ENCODE results near the gene NRAP.

The NRAP gene

GRCh38 chr10:113544392-113544791 lies 119.4 kb downstream of the NRAP start:
- peaks cover 11 to 14% of the 10 kb centered on the region in 2 donors for H3K27me3 Mint-ChIP-seq
- no peaks in the 10 kb centered on the region for H3K9me3 Mint-ChIP-seq
- H3K4me1 Mint-ChIP-seq = no peaks in the 10 kb centered on the region
- H3K4me3 Mint-ChIP-seq = no peak overlapping the region
- no peak overlapping the region for H3K27ac Mint-ChIP-seq
- no peaks in the 10 kb centered on the region for H3K36me3 Mint-ChIP-seq
- DNase-seq (no peak), ATAC-seq (replicated peaks) (no peak)

GRCh38 chr10:113543107-113543955 lies 120.5 kb downstream of the NRAP start:
- ATAC-seq (replicated peaks) = no peak
- Mint-ChIP-seq H3K9me3 (no peaks in the 10 kb centered on the region), H3K27me3 (peaks cover 9 to 13% of the 10 kb centered on the region in 2 donors), H3K27ac (no peak overlapping the region), H3K4me3 (no peak overlapping the region), H3K36me3 (no peaks in the 10 kb centered on the region), H3K4me1 (no peaks in the 10 kb centered on the region)
- no peak for DNase-seq

GRCh38 chr10:113541549-113541927 lies 122.3 kb downstream of the NRAP start:
- H3K4me3 Mint-ChIP-seq = no peak overlapping the region
- H3K27me3 Mint-ChIP-seq = peaks cover 9 to 13% of the 10 kb centered on the region in 2 donors
- no peak for DNase-seq
- no peak for ATAC-seq (replicated peaks)
- H3K9me3 Mint-ChIP-seq = no peaks in the 10 kb centered on the region
- no peaks in the 10 kb centered on the region for H3K36me3 Mint-ChIP-seq
- H3K27ac Mint-ChIP-seq = no peak overlapping the region
- no peaks in the 10 kb centered on the region for H3K4me1 Mint-ChIP-seq

- DNase-seq = no peak
- ATAC-seq (replicated peaks) = no peak
- no peak overlapping the region for H3K27ac Mint-ChIP-seq
- H3K9me3 Mint-ChIP-seq = no peaks in the 10 kb centered on the region
- peaks cover 9 to 13% of the 10 kb centered on the region in 2 donors for H3K27me3 Mint-ChIP-seq
- H3K4me1 Mint-ChIP-seq = no peaks in the 10 kb centered on the region
- H3K4me3 Mint-ChIP-seq = no peak overlapping the region
- H3K36me3 Mint-ChIP-seq = no peaks in the 10 kb centered on the region
These were observed 122.8 kb downstream of the NRAP start for GRCh38 chr10:113540845-113541548.

- H3K9me3 Mint-ChIP-seq = no peaks in the 10 kb centered on the region
- ATAC-seq (replicated peaks) (no peak), DNase-seq (no peak)
- H3K27ac Mint-ChIP-seq = no peak overlapping the region
- H3K4me1 Mint-ChIP-seq = no peaks in the 10 kb centered on the region
- H3K36me3 Mint-ChIP-seq = no peaks in the 10 kb centered on the region
- peaks cover 9 to 13% of the 10 kb centered on the region in 2 donors for H3K27me3 Mint-ChIP-seq
- no peak overlapping the region for H3K4me3 Mint-ChIP-seq
These were observed 124.1 kb downstream of the NRAP start for GRCh38 chr10:113539789-113540188.

Measured in stimulated activated naive B cell treated with anti-CD40 and anti-IgM and Interleukin-4, amounts not matched to agents 10 μg/mL and 1 μg/mL and 100 μg/mL, for 72 hours (primary cell).